ENCODE data around the gene COL11A1. TPM values are rescaled to one million over a fixed set of nuclear protein-coding genes. Genes with fewer than 3 reads are reported as not detected.
"Not testable (repeated sequence)": the region's sequence is repeated elsewhere in the genome, so short reads cannot be mapped to it uniquely, and the experiment has no call there.

The COL11A1 gene
- total RNA-seq: under 0.01 TPM in 1 of 2 replicates, not detected in the other

- DNase-seq (ENCODE audit: low read depth in 2 of 2): no peak
Measured at GRCh38 chr1:103108376-103109150, at the start of gene COL11A1. TSS of gene COL11A1 (minus strand) at chr1:103108522. CDS start at chr1:103108178, 344 bp downstream.

- DNase-seq (ENCODE audit: low read depth in 2 of 2): no peak
Measured at GRCh38 chr1:103156966-103157365, 48.6 kb upstream of the COL11A1 start.

- no peak for DNase-seq (ENCODE audit: low read depth in 2 of 2)
Measured at GRCh38 chr1:103146166-103146565, 37.8 kb upstream of the COL11A1 start.

GRCh38 chr1:103145449-103145848 lies 37.1 kb upstream of the COL11A1 start:
- DNase-seq (ENCODE audit: low read depth in 2 of 2): no peak

DNA sequence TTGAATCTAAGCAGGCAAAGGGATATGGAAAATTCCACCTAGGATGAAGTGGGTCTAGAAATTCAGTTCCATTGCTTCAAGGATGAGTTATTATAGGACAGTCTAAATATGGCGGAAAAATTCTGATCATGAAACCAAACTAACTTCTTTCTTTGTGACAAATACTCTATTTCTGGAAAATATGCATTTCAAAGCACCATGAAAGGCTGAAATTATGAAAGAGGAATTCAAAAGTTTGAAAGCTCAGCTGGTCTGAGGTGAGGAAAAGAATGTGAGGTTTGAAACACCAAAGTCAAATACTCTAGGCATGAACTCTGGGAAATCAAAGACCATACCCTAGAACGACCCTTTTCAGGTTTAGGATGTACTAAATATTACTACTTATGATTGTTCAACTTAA lies 36.4 kb upstream of the COL11A1 start:
- no peak for DNase-seq (ENCODE audit: low read depth in 2 of 2)

GRCh38 chr1:103142461-103142860 lies 34.1 kb upstream of the COL11A1 start:
- DNase-seq (ENCODE audit: low read depth in 2 of 2): no peak

DNA sequence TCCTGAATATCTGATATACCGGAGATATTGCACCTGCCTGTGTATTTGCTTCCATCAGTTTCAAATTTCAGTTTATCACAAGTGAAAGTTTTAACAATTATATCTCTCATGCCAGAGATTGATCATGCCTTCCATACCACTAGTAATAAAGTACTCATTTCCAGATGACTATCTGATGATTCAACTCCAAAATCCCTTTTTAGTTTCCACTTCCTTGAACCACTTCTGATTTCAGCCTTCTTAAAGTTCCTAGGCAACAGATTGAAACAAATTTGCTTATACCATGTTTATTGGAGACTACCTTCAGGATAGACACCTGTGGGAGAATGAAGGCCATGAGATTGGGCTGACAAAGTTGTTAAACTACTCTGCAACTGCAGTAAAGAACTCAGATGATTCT lies 21.5 kb upstream of the COL11A1 start:
- no peak for DNase-seq (ENCODE audit: low read depth in 2 of 2)

GRCh38 chr1:103129255-103129654 lies 20.9 kb upstream of the COL11A1 start:
- no peak for DNase-seq (ENCODE audit: low read depth in 2 of 2)

- not testable (repeated sequence) for DNase-seq (ENCODE audit: low read depth in 2 of 2)
Measured at GRCh38 chr1:103128256-103128655, 19.9 kb upstream of the COL11A1 start.

GRCh38 chr1:103125219-103125618 lies 16.9 kb upstream of the COL11A1 start:
- no peak for DNase-seq (ENCODE audit: low read depth in 2 of 2)

GRCh38 chr1:103122983-103123720 lies 14.8 kb upstream of the COL11A1 start:
- DNase-seq (ENCODE audit: low read depth in 2 of 2): no peak

GRCh38 chr1:103120981-103121380 lies 12.7 kb upstream of the COL11A1 start:
- no peak for DNase-seq (ENCODE audit: low read depth in 2 of 2)

DNA sequence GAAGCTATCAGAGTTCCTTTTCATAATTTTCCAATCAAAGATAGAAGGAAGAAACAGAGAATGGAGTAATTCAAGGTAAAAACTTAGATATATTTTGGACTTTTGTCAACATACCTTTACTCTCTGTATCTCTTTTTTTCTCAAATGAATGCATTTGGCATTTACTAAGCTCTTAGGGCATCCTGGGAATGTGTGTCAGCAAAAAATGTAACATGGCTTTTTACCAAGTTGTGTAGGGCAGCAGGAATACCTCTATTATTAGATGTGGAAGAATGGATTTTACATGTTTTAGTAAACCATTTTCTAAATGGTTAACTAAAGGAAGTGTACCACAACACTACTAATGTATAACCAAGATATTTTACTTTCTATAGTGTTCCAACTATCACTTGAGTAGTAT lies 4.2 kb upstream of the COL11A1 start:
- no peak for DNase-seq (ENCODE audit: low read depth in 2 of 2)

DNA sequence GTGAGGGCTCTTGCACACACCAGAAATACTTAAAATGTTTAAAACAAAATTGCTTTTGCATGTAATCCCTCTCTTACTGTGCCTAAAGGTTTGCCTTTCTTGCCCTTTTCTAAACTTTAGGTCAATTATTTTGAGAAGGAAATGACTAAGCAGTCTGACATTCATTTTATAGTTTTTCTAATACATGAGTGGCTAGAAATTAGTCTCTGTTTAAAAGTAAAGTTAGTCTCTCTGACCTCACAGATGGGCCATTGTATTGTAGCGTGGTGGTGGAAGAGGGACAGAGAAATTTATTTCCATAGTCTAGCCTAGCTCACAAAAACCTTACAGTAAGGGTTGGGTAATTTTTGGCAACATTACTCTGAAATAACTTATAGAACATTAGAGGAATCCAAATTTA lies 3.6 kb upstream of the COL11A1 start:
- DNase-seq (ENCODE audit: low read depth in 2 of 2): no peak

DNA sequence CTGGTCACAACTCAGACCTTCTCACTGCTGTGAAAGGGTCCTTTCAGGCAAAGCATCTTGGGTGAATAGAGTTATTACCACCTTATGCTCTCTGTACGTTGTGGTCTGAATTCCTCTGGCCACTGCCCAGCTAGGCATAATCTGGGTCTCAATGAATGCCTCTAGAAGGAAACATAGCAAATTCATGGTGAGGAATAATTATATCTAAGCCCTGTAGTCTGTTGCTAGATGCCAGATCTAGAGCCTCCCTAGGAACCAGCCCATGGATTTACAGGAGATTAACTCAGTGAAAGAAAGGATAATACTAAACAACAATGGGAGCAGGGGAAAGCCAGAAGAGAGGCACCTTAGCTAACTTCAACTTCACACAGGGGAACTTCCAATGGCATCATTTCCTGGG lies 2.4 kb upstream of the COL11A1 start:
- DNase-seq (ENCODE audit: low read depth in 2 of 2): no peak

DNA sequence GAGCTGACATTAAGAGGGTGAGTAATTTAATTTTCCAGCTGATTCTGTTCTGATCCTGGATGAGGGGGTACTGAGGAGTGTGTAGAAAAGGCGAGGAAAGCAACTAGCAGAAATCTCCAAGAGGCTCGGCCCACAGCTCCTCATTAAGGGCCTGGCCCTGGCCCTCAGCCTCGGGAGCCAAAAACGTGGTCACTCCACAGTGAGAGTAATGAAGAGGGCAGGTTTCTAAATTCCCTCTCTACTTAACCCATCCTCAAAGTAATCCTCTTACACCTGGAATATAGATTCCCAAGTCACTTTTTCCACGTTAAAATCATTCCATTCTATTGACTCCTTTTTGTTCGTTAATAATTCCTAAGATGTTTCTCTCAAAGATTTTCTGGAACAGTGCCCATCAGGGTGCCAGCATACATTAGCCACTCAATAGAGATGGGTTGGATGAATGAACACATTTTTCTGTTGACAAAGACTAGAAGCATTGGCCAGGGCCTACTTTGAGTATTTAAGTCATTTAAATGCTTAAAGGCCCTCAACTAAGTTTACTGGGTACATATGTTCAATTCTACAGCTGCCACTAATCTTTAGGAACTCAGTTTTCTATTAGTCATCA lies 1.1 kb upstream of the COL11A1 start:
- DNase-seq (ENCODE audit: low read depth in 2 of 2): no peak

- no peak for DNase-seq (ENCODE audit: low read depth in 2 of 2)
Measured at GRCh38 chr1:103107741-103108375, 464 bp downstream of the COL11A1 start.

DNA sequence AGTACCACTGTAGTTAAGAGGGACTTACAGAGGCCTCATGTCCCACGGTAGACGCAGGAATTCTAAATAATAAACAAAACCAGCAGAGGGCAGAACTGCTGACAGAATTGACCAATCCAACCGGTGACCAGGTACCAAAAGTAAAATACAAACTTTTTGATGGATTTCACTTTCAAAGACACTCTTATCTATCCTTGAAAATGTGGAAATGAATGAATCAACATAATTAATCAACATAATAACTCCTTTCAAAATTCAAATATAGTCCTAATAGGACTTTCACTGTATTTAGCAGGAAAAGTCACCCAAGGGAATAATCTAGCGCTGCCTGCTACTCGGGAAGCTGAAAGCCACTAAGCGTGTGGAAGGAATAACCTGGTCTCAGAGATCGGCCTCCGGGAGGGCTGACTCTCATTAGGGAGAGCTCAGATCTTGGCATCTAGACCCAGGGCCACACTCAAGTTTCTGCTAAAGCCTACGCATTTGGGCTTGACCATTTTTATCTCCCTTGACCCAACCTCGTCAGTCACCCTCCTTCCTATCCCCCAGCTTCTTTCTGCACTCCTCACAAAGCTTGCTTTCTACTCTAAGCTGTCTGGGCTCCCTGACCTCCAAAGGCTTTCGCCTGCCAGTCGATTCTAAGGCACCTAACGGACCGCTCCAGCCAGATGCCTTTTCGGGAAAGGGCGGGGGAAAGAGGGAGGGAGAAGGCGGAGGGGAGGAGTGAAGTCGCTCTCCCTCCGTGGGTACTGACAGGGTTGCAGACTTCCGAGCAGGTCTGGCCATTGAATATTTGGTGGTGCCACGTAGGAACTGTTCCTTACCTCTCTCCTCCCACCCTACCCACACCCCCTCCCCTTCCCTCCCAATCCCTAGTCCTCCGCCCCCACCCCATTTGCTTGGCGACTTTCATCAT lies 1.6 kb downstream of the COL11A1 start:
- peak; percentile 22 to 26 for DNase-seq (ENCODE audit: low read depth in 2 of 2)

GRCh38 chr1:103101399-103101798 lies 6.9 kb downstream of the COL11A1 start:
- no peak for DNase-seq (ENCODE audit: low read depth in 2 of 2)

DNA sequence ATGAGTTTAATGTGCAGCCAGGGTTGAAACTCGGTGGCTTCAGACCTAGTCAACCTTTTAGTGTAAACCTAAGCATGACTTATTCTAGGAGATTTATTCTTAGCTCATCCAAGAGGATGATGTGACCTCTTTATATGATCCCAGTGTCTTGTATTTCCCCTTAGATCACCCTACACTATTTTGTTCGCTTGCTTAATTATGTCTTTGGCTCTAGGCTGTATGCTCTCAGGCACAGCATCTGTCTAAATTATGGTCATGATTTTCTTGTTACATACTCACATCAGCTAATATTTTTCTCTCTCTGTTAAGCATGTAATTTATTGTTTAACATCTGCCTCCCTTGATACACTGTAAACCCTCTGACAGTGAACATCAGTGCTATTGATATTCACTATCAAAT lies 19.1 kb downstream of the COL11A1 start:
- no peak for DNase-seq (ENCODE audit: low read depth in 2 of 2)

GRCh38 chr1:103087256-103087655 lies 21.1 kb downstream of the COL11A1 start:
- no peak for DNase-seq (ENCODE audit: low read depth in 2 of 2)

Data from dermis microvascular lymphatic vessel endothelial cell (primary cell).